Measurements from ENCODE around the gene STK11.

STK11 gene

DNA sequence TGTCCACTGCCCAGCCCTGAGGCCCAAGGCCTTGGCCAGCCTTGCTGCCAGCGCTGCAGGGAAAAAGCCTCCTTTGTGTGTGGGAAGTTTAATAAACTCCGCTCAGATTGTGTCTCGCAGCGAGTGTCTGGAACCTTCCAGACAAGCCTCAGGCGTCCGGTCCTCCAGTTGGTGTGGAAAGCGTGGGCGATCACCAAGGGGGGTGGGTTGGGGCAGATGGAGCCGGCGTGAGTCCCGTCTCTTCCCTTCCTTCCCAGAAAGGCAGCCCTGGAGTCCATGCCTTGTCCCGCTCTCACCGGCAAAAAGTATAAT is 4.6 kb downstream of the STK11 start:
- no peak for DNase-seq

DNA sequence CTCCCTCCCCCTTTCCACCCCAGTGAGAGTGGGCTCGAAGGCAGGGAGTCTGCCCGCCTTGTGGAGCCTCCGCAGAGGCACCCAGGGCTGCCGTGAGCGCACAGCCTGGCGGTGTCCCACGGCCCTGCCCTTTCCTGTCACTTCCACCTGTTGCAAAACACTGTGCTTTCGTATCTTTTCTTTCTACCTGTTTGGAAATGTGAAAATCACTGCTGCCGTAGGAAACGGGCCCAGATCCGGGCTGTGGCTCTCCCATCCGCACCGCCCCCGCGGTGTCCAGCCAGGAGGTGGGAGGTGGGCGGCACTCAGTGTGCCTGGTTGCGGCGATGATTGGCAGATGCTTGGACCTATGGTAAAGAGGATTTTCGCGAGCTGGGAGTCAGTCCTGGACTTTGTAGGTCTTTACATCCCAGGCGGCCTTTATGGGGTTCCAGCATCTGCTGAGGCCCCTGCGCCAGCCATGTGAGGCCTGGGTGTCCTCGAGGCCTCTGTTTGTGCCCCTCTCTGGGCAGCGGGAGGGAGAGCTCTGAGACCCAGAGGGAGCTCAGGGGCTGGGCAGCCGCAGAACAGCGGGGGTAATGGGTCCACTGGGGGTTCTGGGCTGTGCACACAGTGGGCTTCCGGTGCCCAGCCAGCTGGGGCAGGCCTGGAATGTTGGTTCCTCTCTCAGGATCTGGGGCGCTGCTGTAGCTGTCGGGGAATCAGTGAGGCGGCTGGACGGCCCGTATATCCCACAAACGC is 6.1 kb downstream of the STK11 start:
- DNase-seq, result no peak

DNA sequence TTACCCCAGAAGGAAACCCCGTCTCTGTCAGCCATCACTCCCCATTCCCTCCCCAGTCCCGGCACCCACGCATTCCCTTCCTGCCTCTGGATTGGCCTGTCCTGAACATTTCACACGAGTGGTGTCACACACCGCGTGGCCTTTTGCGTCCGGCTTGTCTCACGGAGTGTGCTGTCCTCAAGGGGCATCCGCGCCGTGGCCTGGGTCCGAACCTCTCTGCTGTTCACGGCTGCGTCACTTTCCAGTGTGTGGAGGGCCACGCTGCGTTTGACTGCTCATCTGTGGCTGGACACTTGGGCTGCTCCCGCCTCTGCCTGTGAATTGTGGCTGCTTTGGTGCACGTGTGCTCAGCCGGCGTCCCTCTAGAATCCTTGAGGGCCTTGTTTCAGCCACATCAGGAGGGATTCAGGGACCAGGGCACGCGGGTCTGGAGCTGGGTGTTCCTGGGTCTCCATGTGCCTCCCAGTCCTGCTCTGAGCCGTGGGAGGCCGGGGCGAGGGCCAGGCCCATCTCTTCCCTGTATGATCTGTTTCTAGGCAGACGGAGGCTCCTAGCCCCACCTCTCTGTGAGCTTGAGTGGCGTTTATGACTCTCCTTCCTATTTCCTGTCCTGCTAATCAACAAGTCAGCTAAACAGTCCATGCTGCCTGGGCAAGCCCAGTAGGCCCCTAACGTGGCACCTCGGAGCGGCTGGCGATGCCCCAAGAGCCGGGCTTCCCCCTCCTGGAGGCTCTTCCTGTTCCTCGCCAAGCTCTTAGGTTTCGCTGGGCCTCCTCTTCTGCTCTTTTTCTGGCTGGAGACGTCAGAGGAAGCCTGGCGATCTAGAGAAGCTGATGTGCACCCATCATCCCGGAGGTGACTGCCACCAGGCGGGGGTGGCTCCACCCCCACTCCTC is 8.1 kb downstream of the STK11 start:
- peak; percentile 44 for DNase-seq

DNA sequence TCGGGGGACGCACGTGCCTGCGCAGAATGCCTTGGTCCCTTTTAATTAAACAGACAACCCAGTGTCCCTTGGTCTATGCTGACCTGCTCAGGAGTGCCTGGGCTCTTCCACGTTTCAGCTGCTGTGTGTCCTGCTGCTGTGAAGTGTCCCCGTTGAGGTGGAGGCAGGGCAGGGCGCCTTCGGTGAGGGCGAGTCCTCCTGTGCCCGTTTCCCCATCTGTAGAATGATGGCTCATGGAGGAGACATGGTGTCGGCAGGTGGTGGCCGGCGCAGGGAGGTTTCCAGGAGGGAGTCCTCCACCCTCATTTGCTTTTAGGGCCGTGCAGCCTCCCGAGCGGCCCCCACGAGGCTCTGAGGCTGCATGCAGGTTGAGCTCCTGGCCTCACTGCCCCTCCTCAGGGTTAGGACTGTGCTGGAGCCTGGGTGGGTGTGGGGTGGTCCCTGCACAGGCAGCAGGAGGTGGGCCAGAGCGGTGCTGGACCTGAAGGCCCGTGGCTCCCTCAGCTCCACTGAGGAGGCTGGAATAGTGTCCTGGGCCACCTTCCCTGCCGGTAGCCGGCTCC is 8.8 kb downstream of the STK11 start:
- DNase-seq, result no peak

DNA sequence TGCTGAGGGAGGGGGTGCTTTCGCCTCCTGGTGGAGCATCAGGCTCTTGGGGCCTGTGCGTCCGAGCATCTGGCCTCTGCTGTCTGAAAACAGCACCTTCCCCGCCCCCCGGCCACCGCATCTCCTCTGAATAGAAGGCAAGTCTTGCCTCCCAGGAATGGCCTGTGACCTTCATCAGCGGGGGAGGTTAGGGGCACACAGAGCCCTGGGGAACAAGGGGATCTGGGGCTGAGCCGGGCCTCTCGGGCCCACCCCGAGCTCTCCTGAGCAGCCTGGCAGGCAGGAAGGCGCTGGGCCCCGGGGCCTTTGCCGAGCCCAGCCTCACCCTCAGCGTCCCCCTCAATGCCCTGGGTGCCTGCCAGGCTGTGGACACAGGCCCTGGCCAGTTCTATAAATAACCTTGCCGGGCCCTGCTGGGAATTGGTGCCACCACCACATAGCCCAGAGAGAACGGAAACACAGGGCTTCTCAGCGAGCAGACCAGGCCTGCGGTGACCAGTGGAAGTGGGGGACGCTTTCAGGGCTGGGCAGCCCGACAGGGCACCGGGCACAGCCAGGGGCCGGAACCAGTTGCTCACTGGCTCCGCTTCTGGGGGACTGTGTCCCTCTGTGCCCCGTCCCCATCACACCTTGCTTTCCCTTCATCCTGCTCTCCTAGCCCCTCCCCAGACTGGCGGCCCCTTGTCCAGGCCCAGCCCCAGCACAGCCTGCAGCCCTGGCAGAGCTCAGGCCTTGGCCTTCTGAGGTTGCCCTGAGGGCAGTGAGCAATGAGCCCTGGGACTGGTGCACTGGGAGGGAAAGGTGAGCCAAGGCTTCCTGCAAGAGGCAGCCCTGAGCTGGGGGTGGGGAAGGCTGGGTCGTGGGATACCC is 9.5 kb downstream of the STK11 start:
- no peak for DNase-seq

DNA sequence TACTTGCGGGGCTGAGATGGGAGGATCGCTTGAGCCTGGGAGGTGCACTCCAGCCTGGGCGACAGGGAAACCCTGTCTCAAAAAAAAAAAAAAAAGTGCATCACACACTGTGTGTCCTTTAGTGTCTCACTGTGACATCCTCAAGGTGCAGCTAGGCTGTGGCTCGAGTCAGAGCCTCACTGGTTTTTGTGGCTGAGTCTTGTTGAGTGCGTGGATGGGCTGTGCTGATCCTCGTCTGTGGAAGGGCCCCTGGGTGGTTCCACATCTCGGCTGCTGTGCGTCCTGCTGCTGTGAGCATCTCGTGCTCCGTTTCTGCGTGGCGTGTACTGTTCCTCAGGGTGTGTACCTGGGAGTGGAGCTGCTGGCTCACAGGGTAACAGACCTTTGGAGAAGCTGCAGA is 11.2 kb downstream of the STK11 start:
- no peak for DNase-seq

DNA sequence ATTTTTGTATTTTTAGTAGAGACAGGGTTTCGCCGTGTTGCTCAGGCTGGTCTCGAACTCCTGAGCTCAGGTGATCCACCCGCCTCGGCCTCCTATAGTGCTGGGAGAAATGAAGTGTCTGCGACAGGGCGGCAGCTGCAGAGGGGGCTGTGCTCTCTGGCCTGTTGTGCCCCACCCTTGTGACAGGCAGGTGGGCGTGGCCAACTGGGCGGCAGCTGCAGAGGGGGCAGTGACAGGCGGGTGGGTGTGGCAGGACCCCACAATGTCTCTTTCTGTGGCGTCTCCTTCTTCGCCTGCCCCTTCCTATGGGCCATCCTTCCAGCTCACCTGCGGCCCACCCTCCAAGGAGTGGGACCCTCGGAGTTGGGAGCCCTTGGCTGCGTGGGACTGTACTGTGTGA is 11.8 kb downstream of the STK11 start:
- no peak for DNase-seq

DNA sequence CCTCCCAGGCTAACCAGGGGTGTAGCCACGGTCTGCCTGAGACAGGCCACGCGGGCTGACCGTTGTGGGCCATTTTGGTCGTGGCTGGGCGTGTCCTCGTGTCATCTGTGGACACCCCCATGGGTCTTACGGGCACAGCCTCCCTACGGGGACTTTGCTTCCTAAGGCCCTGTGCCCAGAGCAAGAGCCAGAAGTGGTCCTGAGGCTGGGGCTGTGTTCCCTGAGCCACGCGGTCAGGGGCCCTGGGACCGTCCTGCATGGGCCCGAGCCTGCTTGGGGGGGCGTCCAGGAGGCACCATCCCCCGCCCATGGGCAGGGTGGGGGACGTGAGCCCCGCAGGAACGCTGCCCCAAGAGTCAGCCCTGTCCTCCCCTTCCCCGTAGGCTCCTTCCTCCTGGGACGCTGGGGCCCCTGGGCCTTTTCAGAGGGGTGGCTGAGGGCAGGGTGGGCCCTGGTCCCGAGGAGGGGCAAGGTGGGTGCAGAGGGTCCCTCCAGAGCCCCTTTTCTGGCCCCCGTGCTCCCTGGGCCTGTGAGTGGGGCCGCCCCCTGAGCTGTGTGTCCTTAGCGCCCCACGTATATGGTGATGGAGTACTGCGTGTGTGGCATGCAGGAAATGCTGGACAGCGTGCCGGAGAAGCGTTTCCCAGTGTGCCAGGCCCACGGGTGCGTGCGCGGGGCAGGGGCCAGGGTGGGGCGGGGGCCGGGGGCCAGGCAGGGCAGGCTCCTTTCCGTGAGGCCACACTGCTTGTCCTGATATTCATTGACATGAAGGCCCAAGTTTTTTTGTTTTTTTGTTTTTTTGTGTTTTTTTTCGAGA is 13.4 kb downstream of the STK11 start:
- no peak for DNase-seq

DNA sequence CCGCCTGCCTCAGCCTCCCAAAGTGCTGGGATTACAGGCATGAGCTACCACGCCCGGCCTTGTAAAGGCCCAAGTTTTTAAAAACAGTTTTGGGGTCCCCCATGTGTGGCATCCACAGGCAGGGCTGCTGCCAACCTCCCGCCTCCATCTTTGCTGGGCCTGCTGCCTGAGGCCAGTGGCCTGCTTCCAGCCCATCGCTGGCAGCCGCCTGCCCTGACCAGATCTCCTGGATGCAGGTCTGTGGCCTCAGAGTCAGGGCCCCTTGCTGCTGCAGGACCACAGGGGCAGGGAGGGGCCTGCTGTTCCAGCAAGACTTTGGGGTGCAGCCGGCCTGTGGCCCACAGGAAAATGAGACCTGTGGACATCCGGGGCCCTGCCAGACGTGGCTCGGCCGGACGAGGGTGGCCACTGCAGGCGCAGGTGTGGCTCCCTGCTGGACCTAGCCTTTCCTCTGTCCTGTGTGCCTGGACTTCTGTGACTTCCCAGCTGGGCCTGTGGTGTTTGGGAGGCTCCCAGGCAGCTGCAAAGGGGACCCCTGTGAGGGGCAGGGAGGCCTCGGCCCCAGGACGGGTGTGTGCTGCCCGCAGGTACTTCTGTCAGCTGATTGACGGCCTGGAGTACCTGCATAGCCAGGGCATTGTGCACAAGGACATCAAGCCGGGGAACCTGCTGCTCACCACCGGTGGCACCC is 14.4 kb downstream of the STK11 start:
- no peak for DNase-seq

DNA sequence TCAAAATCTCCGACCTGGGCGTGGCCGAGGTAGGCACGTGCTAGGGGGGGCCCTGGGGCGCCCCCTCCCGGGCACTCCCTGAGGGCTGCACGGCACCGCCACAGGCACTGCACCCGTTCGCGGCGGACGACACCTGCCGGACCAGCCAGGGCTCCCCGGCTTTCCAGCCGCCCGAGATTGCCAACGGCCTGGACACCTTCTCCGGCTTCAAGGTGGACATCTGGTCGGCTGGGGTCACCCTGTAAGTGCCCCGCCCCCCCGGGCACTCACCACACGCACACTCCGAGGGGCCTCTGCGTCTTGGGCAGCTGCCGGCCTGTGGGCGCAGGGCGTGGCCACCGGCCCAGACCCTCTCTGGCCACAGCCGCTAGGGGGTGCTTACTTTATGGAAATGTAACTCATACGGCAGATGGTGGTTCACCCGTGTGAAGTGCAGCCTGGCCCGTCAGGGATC is 14.9 kb downstream of the STK11 start:
- DNase-seq, result no peak

DNA sequence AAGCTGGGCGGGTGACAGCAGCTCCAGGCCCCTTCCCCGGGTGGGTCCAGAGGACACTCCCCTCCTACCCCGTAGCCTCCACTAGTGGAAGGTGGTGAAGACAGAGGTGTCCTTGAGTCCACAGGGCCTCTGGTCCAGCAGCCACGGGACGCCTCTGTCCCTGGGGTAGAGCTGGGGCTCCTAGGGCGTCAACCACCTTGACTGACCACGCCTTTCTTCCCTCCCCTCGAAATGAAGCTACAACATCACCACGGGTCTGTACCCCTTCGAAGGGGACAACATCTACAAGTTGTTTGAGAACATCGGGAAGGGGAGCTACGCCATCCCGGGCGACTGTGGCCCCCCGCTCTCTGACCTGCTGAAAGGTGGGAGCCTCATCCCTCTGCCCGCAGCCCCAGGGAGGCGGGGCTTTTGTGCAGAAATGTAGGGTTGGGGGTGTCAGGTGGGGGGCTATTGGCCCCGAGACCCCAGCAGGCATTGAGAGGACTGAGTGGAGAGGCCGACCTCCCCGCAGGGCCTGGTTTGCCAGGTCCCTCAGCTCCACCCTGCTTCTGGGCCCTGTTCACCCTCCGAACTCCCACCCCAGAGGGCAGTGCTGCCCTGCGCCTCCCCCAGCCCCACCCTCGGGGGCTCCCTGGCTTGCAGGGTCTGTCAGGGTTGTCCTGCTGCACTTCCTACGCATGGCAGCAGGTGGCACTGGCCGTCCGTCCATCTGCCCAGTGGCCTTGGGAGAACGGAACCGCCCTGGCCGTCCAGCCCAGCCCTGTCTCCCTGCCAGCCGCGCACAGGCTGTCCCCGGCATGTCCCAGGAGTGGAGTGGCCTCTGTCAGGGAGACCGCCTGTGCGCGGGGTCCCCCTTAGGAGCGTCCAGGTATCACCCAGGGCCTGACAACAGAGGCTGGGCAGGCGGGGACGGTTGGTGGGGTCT is 15.7 kb downstream of the STK11 start:
- no peak for DNase-seq

DNA sequence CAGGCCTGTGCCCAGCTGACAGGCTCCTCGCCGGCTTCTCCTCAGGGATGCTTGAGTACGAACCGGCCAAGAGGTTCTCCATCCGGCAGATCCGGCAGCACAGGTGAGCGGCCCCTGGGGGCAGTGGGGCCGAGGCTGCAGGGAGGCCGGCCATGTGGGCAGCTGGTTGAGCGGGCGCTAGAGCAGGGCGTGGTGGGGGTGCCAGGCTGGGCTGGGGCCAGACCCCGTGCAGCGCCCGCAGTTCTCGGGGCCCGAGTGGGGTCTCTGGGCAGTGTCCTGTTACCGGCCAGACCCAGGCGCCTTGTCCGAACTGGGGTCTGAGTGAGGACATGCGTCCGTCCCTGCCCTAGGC is 16.3 kb downstream of the STK11 start:
- no peak for DNase-seq

DNA sequence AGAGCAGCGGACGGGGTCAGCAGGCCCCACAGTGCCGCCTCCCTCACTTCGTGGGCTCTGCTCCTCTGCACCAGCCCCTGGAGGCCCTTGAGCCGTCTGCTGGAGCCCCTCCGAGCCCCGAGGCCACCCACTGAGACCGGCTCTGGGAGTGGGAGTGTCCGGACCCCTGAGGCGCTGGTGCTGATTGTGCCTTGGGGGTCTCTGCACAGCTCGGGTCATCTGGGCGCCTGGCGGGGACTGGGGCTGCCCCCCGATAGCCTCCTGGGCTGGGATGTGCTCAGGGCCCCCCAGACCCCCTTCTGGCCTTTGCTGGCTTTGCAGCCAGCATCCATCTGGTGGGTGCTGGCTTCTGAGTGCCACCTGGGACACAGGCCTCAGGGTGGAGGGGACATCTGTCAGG is 16.8 kb downstream of the STK11 start:
- no peak for DNase-seq

DNA sequence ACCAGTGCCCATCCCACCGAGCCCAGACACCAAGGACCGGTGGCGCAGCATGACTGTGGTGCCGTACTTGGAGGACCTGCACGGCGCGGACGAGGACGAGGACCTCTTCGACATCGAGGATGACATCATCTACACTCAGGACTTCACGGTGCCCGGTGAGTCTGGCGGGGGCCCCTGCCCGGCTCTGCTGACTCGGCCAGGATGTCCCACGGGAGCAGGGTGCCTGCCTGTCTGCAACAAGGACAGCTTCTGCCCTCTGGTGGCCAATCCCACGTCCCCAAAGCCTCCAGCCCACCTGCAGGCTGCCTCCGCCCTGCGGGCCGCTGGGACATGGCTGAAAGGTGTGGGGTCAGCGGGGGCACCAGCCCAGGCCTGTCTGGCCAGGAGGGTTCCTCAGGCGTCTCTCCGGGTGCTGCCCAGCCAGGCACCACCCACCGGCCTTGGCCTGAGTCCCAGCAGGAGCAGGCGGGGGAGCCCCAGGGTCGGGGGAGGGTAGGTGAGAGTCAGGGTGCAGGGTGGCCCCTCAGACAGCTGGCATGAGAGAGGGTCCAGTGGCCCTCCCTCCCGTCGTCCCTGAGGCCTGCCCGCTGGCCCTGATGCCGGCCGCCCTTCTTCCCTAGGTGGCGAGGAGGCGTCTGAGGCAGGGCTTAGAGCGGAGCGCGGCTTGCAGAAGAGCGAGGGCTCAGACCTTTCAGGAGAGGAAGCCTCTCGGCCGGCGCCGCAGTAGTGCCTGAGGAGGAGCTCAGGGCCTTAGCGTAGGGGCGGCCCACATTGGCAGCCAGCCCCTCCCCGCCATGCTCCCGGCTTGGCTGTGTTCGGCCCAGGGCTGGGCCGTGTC is 17.7 kb downstream of the STK11 start:
- DNase-seq, result no peak

DNA sequence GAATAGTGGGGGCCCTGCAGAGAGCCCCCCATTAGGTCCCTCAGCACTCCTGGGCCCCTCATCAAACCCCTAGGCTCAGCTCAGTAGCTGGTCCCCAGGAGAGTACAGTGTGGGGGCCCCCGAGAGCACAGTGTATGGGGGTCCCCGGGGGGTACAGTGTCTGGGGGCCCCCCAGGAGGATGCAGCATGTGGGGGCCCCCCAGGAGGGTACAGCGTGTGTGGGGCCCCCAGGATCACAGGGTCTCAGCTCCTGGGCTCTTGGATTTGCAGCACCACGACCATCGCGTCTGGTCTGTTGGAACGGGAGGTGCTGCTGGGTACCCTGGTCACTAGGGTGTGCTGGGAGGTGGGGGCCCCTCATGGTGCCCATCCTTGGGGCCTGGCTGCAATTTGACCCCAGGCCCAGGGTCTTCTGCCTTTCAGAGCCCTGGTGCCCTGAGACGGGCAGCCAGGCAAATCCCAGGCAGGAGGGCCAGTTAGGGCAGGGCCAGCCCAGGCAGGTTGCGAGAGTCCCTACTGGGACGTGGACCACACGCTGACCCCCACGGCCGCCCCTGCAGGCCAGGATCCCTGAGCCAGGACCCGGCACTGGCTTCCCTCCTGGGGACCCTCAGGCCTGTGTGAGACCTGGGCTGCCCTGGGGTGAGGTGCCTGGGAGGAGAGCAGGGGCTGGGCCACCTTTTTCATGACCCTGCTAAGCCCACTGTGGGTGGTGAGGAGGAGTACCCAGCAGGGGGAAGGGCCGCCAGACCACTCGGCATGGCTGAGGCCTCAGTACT is 18.7 kb downstream of the STK11 start:
- DNase-seq, result no peak

DNA sequence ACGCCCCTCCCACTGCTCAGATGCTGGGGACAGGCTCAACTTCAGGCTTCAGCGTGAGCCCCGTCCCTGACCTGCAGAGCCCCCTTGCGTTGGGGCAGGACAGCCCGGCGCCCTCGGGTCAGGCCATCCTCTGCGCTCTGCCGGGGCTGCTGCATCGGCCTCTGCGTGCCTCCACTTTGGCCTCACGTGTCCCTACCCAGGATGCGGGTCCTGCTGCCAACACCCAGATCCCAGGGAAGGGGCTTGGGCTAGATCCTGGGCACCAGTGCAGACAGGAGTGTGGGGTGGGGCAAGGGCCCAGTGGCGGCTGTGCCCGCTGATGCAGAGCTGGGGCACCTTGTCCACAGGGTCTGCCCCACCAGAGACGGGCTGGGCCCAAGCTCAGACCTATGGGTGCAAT is 19.3 kb downstream of the STK11 start:
- no peak for DNase-seq

DNA sequence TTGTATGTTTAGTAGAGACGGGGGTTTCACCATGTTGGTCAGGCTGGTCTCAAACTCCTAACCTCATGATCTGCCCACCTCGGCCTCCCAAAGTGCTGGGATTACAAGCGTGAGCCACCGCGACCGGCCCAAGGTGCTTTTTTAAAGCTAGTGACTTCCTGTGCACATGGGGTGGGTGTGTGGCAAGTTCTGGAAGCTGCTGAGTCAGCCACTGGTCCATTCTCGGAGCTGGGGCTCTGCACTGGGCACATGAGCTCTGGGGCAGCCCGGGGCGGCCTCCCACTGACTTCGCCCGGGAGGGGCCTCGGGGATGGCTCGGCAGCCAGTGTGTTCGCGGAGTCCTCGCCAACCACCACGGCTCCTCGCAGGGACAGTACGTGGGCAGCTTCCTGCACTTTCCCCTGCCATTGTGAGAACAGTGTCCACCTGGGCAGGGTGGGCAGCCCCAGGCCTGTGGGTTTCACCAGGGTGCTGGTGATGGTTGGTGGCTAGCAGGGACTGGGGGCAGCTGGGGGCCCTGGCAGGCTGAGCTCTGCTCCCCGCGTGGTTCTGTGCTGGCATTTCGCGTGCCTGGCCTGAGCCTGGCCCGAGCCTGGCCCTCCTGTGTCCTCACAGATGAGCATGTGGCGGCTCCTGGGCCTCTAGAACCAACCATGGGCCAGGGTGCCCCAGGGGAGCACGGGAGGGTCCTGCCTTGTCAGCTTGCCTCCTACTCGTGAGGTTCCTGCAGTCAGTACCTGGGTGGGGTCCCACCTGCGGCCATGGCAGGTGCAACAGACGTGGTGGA is 20.1 kb downstream of the STK11 start:
- DNase-seq, result no peak

DNA sequence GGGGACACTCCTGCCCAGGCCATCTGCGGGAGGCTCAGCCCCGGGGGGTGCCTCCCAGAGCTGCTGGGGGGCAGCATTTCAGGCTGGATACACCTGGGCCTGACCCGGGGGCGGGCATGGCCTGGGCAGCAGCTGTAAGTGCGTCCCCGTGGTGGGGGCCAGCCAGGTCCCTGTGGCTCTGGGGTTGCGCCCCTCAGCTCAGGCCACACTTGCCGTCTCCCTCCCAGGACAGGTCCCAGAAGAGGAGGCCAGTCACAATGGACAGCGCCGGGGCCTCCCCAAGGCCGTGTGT is 20.6 kb downstream of the STK11 start:
- no peak for DNase-seq
